Right atrium auricular region (tissue), 2 donors: ENCODE data around the gene PIK3CB. TPM values are rescaled to one million over a fixed set of nuclear protein-coding genes. Genes with fewer than 3 reads are reported as not detected.
"Not testable (repeated sequence)": the region's sequence is repeated elsewhere in the genome, so short reads cannot be mapped to it uniquely, and the experiment has no call there.

Source experiments
- DNase-seq: peaks from one replicate; pipeline ENCODE4 v3.0.0-alpha.2; 2019; ENCODE audit warnings: low spot score
- H3K27ac ChIP-seq, 2 donors: fragments of 200-600 bp; sonication (generic); 1 replicate in 1 of 2; 2 replicates in 1 of 2; pipeline ENCODE4 v1.5.1; 2016 to 2019
- H3K27me3 ChIP-seq, 2 donors: fragments of 200-600 bp; sonication (generic); one replicate each; pipeline versions ENCODE4 v1.5.1 to v1.6.0; 2017 to 2019
- H3K36me3 ChIP-seq: fragments of 200-600 bp; sonication (generic); one replicate; pipeline ENCODE4 v1.5.1; 2016
- H3K4me1 ChIP-seq, 2 donors: fragments of 200-600 bp; sonication (generic); one replicate each; pipeline versions ENCODE4 v1.5.1 to v1.6.0; 2017 to 2019
- H3K4me3 ChIP-seq, 2 donors: fragments of 200-600 bp; sonication (generic); 1 replicate in 1 of 2; 2 replicates in 1 of 2; pipeline ENCODE4 v1.5.1; 2017 to 2019; ENCODE audit warnings: mild to moderate bottlenecking in 1 of 2, moderate library complexity in 1 of 2
- H3K9me3 ChIP-seq, 2 donors: fragments of 200-600 bp; sonication (generic); one replicate each; pipeline ENCODE4 v1.5.1; 2019
- total RNA-seq, 2 donors: library from RNA; depleted of rRNA; stranded (reverse); fragments of >200 nt; gene quantifications; one replicate each; pipeline ENCODE4 v1.1.0, GENCODE V29; 2016
- TF ChIP-seq, protein P1 (sequence below), 2 donors: fragments of 200-600 bp; sonication (generic); IDR thresholded peaks; one replicate each; pipeline ENCODE4 v1.5.1; 2019; ENCODE audit warnings: antibody characterized with exemption in 2 of 2

The PIK3CB gene
- total RNA-seq, 2 donors from 2014 or later, result 27.7 to 35.0 TPM

DNA sequence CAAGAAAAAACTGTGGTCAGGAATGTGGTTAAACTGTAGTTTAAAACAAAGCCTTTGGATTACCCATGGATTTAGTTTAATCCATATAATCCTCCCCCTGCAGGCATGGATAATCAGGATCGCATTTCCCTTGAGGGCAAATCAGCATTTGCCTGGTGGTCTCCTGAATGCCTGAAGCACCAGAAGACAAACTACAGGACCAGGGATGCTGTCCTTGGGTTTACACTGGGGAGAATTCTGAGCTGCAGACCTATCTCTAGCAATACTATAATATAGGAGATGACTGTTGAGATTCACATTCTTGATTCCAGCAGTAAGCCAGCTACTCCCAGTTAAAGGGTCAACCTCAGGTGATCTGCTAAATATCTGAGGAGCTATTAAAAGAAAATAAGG lies 10.6 kb downstream of the PIK3CB start:
- TF ChIP-seq, protein P1, sequence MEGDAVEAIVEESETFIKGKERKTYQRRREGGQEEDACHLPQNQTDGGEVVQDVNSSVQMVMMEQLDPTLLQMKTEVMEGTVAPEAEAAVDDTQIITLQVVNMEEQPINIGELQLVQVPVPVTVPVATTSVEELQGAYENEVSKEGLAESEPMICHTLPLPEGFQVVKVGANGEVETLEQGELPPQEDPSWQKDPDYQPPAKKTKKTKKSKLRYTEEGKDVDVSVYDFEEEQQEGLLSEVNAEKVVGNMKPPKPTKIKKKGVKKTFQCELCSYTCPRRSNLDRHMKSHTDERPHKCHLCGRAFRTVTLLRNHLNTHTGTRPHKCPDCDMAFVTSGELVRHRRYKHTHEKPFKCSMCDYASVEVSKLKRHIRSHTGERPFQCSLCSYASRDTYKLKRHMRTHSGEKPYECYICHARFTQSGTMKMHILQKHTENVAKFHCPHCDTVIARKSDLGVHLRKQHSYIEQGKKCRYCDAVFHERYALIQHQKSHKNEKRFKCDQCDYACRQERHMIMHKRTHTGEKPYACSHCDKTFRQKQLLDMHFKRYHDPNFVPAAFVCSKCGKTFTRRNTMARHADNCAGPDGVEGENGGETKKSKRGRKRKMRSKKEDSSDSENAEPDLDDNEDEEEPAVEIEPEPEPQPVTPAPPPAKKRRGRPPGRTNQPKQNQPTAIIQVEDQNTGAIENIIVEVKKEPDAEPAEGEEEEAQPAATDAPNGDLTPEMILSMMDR (IDR thresholded peaks at IDR 0.05), result no peak
- Histone ChIP-seq H3K9me3 (no peaks in the 10 kb centered on the region), H3K27me3 (no peaks in the 10 kb centered on the region), H3K27ac (peak overlapping the region in 1 of 2 donors; percentile 48), H3K4me3 (no peak overlapping the region), H3K36me3 (no peaks in the 10 kb centered on the region), H3K4me1 (peaks cover 0 to 21% of the 10 kb centered on the region in 2 donors)
- no peak for DNase-seq

DNA sequence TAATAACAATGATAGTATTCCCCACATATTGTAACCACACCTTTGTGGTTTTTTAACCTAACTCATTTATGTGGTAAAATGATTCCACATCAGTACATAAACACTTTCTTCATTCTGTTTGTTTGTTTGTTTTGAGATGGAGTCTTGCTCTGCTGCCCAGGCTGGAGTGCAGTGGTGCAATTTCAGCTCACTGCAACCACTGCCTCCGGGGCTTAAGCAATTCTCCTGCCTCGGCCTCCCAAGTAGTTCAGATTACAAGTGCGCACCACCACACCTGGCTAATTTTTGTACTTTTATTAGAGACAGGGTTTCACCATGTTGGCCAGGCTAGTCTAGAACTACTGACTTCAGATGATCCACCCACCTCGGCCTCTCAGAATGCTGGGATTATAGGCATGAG lies 14.3 kb downstream of the PIK3CB start:
- H3K27me3 ChIP-seq, H3K4me3 ChIP-seq: not testable (repeated sequence)

DNA sequence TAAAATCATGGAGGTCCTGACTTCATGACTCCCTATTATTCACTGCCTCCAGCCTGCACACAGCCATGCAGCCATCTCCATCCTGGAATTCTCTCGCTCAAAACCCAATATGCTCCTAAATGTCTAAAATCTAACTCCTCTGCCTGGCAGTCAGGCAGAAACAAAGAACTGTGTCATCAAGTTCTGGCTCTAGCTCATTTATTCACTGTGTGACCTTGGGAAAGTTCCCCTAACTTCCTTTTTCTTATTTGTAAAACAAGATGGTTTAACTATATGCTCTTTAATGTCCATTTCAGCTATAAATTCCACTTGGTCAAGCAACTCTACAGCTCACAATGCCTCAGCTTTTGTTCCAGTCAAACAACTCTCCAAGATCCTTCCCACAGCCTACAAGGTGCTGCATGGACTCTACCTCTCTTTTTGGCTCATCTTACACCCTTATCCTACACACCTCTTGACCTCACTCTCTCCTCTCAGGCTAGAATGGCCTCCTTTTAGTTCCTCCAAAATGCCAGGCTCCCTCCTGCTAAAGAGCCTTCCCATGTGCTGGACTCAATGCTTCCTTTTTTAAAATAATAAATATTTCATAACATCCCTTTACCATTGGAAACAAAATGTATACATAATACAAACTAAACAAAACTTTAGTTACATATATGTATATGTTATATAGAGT lies 16.4 kb downstream of the PIK3CB start:
- no peak for DNase-seq
- TF ChIP-seq, protein P1 (IDR thresholded peaks at IDR 0.05), result no peak
- no peaks in the 10 kb centered on the region for H3K27me3 ChIP-seq
- H3K27ac ChIP-seq, result no peak overlapping the region
- H3K4me3 ChIP-seq, result no peak overlapping the region
- H3K36me3 ChIP-seq, result no peaks in the 10 kb centered on the region
- peaks cover 0 to 11% of the 10 kb centered on the region in 2 donors for H3K4me1 ChIP-seq
- no peaks in the 10 kb centered on the region for H3K9me3 ChIP-seq

More for the DNA sequence above, 14.3 kb downstream of the PIK3CB start:
- H3K9me3 ChIP-seq, H3K27ac ChIP-seq, H3K36me3 ChIP-seq, DNase-seq: not testable (repeated sequence)
- H3K4me1 ChIP-seq, result peaks cover 0 to 26% of the 10 kb centered on the region in 2 donors

DNA sequence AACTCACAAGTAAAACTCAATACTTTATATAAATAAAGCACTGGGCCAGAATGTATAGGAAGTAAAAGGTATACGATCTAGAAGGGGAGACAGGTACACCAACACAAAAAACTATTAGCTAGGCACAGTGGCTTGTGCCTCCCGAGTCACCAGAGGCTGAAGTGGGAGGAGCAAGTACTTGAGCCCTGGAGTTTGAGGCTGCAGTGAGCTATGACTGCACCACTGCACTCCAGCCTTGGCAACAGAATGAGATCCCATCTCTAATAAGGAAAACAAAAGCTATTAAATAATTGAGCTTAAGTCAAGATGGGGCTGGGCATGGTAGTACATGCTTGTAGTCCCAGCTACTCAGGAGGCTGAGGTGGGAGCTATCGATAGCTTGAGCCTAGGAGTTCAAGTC lies 17.0 kb downstream of the PIK3CB start:
- Histone ChIP-seq H3K36me3 (no peaks in the 10 kb centered on the region), H3K9me3 (no peaks in the 10 kb centered on the region), H3K27ac (no peak overlapping the region), H3K27me3 (no peaks in the 10 kb centered on the region), H3K4me3 (no peak overlapping the region), H3K4me1 (peaks cover 0 to 10% of the 10 kb centered on the region in 2 donors)
- TF ChIP-seq, protein P1 (IDR thresholded peaks at IDR 0.05), result no peak
- DNase-seq, result no peak

DNA sequence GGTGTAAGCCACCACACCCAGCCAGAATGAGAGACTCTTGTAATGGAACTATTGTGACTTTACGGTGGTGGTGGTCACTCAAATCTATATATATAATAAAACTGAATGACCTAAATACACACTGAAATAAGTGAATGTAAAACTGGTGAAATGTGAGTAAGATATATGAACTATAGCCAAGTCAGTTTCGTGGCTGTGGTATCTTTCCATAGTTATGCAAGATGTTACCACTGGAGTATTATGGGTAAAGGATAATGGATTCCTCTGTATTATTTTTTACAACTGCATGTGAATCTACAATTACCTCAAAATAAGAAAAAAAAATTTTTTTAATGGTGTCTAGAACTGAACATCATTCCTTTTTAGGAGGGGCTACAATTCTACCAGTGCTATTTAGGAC lies 21.9 kb downstream of the PIK3CB start:
- no peaks in the 10 kb centered on the region for H3K36me3 ChIP-seq
- H3K27me3 ChIP-seq, result no peaks in the 10 kb centered on the region
- H3K4me3 ChIP-seq, result no peak overlapping the region
- no peak overlapping the region for H3K27ac ChIP-seq
- TF ChIP-seq, protein P1 (IDR thresholded peaks at IDR 0.05), result no peak
- no peaks in the 10 kb centered on the region for H3K9me3 ChIP-seq
- no peak for DNase-seq
- H3K4me1 ChIP-seq, result peaks cover 0 to 3% of the 10 kb centered on the region in 2 donors

DNA sequence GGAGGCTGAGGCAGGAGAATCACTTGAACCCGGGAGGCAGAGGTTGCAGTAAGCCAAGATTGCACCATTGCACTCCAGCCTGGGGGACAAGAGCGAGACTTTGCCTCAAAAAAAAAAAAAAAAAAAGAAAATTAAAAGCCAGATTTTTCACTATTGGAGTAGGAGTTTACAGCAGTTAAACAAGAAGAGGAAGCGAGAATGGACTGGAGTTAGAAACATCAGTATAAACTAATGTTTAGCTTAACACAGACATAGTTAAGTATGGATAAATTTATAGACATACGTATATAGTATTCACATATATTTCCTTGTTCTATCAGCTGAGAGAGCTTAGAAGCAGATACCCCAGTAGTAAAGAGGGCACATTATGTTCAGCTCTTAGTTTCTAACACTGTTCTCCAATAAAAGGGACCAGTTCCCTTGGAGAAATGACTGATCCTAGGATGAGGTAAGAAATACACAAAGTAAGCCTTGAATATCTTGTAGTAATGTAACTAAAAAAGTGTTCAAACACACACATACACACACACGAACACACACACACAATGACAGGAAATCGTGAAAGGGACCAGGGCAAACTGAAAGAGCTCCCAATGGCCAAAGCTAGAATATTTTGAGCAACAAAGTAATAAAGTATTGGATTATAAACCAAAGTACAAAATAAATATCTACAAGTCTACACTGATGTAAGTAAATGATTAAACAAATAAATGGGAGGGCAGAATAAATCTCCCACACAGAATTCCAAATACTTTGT lies 25.1 kb downstream of the PIK3CB start:
- Histone ChIP-seq H3K4me3 (no peak overlapping the region), H3K36me3 (no peaks in the 10 kb centered on the region), H3K27ac (no peak overlapping the region), H3K4me1 (no peaks in the 10 kb centered on the region), H3K9me3 (no peaks in the 10 kb centered on the region), H3K27me3 (no peaks in the 10 kb centered on the region)
- TF ChIP-seq, protein P1 (IDR thresholded peaks at IDR 0.05), result no peak
- no peak for DNase-seq
